ENCODE data around the gene ALDH1A2.

GRCh38 chr15:57948351-57949289 is 116.9 kb downstream of the ALDH1A2 start:
- TF ChIP-seq POLR2A (IDR thresholded peaks at IDR 0.05; ENCODE audit: low read depth, low read length) (no peak), TAF1 (IDR thresholded peaks at IDR 0.05; ENCODE audit: low read depth, low read length) (no peak), POLR2AphosphoS5 (IDR thresholded peaks at IDR 0.05; ENCODE audit: low read depth, low read length) (no peak), POU2F2 (IDR thresholded peaks at IDR 0.05; ENCODE audit: low read depth, low read length) (no peak)

Data from GM12891 (cell line).